Measurements from ENCODE around the gene MAFG. TPM values are rescaled to one million over a fixed set of nuclear protein-coding genes. Genes with fewer than 3 reads are reported as not detected.

MAFG gene
- total and polyA plus RNA-seq, 2 of the 13 experiments (the other 11 are each of a cell fraction or from before 2014, with no cell fraction given) = 14.5 to 20.0 TPM

DNA sequence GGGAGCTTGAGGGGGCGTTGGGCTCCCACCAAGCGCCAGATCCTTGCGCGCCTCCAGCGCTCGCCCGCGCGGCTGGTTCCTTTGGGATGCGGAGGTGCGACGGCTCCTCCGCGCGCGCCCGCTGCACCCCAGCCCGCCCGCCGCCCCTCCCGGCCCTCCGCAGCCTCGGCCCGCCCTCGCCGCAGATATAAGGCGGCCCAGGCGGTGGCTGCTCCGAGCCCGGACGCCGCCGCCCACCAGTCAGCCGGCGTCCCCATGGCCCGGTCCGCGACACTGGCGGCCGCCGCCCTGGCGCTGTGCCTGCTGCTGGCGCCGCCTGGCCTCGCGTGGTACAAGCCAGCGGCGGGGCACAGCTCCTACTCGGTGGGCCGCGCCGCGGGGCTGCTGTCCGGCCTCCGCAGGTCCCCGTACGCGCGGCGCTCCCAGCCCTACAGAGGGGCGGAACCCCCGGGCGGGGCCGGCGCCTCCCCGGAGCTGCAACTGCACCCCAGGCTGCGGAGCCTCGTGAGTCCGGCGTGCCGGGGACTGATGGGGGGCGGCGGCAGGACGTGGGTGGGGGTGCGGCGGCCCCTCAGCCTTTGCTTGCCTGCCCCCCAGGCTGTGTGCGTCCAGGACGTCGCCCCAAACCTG is 25.4 kb downstream of the MAFG start, which contains the start of gene NPB (continued):
- TF ChIP-seq, protein P1, sequence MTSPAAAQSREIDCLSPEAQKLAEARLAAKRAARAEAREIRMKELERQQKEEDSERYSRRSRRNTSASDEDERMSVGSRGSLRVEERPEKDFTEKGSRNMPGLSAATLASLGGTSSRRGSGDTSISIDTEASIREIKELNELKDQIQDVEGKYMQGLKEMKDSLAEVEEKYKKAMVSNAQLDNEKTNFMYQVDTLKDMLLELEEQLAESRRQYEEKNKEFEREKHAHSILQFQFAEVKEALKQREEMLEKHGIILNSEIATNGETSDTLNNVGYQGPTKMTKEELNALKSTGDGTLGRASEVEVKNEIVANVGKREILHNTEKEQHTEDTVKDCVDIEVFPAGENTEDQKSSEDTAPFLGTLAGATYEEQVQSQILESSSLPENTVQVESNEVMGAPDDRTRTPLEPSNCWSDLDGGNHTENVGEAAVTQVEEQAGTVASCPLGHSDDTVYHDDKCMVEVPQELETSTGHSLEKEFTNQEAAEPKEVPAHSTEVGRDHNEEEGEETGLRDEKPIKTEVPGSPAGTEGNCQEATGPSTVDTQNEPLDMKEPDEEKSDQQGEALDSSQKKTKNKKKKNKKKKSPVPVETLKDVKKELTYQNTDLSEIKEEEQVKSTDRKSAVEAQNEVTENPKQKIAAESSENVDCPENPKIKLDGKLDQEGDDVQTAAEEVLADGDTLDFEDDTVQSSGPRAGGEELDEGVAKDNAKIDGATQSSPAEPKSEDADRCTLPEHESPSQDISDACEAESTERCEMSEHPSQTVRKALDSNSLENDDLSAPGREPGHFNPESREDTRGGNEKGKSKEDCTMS (CRISPR knock-in tag; conservative IDR thresholded peaks at IDR 0.05) = no peak
- TF ChIP-seq ZNF510 (CRISPR knock-in tag; IDR thresholded peaks at IDR 0.05; ENCODE audit: low read depth) (no peak), ZNF878 (CRISPR knock-in tag; IDR thresholded peaks at IDR 0.05) (no peak), LCORL (IDR thresholded peaks at IDR 0.05) (no peak), LCORL (CRISPR knock-in tag; IDR thresholded peaks at IDR 0.05) (no peak), PHF5A (CRISPR knock-in tag; IDR thresholded peaks at IDR 0.05; ENCODE audit: low read depth, unreplicated experiment) (no peak), DNMT3B (CRISPR knock-in tag; conservative IDR thresholded peaks at IDR 0.05) (no peak), ZNF343 (CRISPR knock-in tag; IDR thresholded peaks at IDR 0.05) (no peak), NFYC (CRISPR knock-in tag; IDR thresholded peaks at IDR 0.05) (no peak), MIXL1 (CRISPR knock-in tag; IDR thresholded peaks at IDR 0.05) (no peak), ZNF496 (CRISPR knock-in tag; IDR thresholded peaks at IDR 0.05; ENCODE audit: insufficient replicate concordance) (no peak), ASH2L (IDR thresholded peaks at IDR 0.05; ENCODE audit: insufficient read length, low read depth, low read length) (no peak), CENPX (CRISPR knock-in tag; IDR thresholded peaks at IDR 0.05) (no peak), NFYB (CRISPR knock-in tag; IDR thresholded peaks at IDR 0.05) (no peak), ZC3H4 (CRISPR knock-in tag; IDR thresholded peaks at IDR 0.05; ENCODE audit: borderline replicate concordance) (no peak), ZNF138 (CRISPR knock-in tag; IDR thresholded peaks at IDR 0.05; ENCODE audit: low read depth) (no peak), ZNF570 (CRISPR knock-in tag; IDR thresholded peaks at IDR 0.05; ENCODE audit: borderline replicate concordance) (no peak; the same call in 1 of the 2 replicates), HOXA7 (CRISPR knock-in tag; IDR thresholded peaks at IDR 0.05) (no peak)
- TF ChIP-seq, protein P2, sequence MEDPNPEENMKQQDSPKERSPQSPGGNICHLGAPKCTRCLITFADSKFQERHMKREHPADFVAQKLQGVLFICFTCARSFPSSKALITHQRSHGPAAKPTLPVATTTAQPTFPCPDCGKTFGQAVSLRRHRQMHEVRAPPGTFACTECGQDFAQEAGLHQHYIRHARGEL (CRISPR knock-in tag; IDR thresholded peaks at IDR 0.05) = no peak
- TF ChIP-seq, protein P3, sequence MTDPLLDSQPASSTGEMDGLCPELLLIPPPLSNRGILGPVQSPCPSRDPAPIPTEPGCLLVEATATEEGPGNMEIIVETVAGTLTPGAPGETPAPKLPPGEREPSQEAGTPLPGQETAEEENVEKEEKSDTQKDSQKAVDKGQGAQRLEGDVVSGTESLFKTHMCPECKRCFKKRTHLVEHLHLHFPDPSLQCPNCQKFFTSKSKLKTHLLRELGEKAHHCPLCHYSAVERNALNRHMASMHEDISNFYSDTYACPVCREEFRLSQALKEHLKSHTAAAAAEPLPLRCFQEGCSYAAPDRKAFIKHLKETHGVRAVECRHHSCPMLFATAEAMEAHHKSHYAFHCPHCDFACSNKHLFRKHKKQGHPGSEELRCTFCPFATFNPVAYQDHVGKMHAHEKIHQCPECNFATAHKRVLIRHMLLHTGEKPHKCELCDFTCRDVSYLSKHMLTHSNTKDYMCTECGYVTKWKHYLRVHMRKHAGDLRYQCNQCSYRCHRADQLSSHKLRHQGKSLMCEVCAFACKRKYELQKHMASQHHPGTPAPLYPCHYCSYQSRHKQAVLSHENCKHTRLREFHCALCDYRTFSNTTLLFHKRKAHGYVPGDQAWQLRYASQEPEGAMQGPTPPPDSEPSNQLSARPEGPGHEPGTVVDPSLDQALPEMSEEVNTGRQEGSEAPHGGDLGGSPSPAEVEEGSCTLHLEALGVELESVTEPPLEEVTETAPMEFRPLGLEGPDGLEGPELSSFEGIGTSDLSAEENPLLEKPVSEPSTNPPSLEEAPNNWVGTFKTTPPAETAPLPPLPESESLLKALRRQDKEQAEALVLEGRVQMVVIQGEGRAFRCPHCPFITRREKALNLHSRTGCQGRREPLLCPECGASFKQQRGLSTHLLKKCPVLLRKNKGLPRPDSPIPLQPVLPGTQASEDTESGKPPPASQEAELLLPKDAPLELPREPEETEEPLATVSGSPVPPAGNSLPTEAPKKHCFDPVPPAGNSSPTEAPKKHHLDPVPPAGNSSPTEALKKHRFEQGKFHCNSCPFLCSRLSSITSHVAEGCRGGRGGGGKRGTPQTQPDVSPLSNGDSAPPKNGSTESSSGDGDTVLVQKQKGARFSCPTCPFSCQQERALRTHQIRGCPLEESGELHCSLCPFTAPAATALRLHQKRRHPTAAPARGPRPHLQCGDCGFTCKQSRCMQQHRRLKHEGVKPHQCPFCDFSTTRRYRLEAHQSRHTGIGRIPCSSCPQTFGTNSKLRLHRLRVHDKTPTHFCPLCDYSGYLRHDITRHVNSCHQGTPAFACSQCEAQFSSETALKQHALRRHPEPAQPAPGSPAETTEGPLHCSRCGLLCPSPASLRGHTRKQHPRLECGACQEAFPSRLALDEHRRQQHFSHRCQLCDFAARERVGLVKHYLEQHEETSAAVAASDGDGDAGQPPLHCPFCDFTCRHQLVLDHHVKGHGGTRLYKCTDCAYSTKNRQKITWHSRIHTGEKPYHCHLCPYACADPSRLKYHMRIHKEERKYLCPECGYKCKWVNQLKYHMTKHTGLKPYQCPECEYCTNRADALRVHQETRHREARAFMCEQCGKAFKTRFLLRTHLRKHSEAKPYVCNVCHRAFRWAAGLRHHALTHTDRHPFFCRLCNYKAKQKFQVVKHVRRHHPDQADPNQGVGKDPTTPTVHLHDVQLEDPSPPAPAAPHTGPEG (CRISPR knock-in tag; IDR thresholded peaks at IDR 0.05) = 0 out of 2 replicates have a peak, but pooled peaks have one; percentile 19
- TF ChIP-seq, protein P4, sequence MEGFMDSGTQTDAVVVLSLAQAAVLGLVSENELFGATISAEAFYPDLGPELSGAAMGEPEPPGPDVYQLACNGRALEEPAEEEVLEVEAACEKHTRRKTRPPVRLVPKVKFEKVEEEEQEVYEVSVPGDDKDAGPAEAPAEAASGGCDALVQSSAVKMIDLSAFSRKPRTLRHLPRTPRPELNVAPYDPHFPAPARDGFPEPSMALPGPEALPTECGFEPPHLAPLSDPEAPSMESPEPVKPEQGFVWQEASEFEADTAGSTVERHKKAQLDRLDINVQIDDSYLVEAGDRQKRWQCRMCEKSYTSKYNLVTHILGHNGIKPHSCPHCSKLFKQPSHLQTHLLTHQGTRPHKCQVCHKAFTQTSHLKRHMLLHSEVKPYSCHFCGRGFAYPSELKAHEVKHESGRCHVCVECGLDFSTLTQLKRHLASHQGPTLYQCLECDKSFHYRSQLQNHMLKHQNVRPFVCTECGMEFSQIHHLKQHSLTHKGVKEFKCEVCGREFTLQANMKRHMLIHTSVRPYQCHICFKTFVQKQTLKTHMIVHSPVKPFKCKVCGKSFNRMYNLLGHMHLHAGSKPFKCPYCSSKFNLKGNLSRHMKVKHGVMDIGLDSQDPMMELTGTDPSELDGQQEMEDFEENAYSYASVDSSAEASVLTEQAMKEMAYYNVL (CRISPR knock-in tag; IDR thresholded peaks at IDR 0.05; ENCODE audit: borderline replicate concordance) = no peak

Measured in HepG2 (cell line).